Endodermal cell (in vitro differentiated cells): ENCODE measurements around the gene SLC13A5. TPM values are rescaled to one million over a fixed set of nuclear protein-coding genes. Genes with fewer than 3 reads are reported as not detected.

ENCODE experiments used
- DNase-seq: peaks from one replicate; pipeline ENCODE4 v3.0.0-alpha.2; 2017
- H3K27ac ChIP-seq: 2 replicates; pipeline ENCODE4 v1.5.1; 2013; ENCODE audit warnings: mild to moderate bottlenecking, low read depth, low read length, moderate library complexity
- H3K27me3 ChIP-seq: 2 replicates; pipeline ENCODE4 v1.6.1; 2013; ENCODE audit warnings: mild to moderate bottlenecking, low read length, moderate library complexity; ENCODE audit not compliant: insufficient read depth, control insufficient read depth, poor library complexity, severe bottlenecking
- H3K36me3 ChIP-seq: 2 replicates; pipeline ENCODE4 v1.7.0; 2013; ENCODE audit warnings: mild to moderate bottlenecking, low read length, moderate library complexity; ENCODE audit not compliant: control insufficient read depth, insufficient read depth
- H3K4me1 ChIP-seq: one replicate; pipeline ENCODE4 v1.7.0; 2013; ENCODE audit warnings: low read length; ENCODE audit not compliant: control insufficient read depth, insufficient read depth
- H3K4me3 ChIP-seq: 2 replicates; pipeline ENCODE4 v1.5.1; 2013; ENCODE audit warnings: mild to moderate bottlenecking, low read length, moderate library complexity
- H3K9ac ChIP-seq: 2 replicates; pipeline ENCODE4 v1.6.1; 2013; ENCODE audit warnings: mild to moderate bottlenecking, low read length, moderate library complexity; ENCODE audit not compliant: poor library complexity, severe bottlenecking; ENCODE audit errors: extremely low read depth
- H3K9me3 ChIP-seq: 2 replicates; pipeline ENCODE4 v1.6.1; 2013; ENCODE audit warnings: mild to moderate bottlenecking, low read length, moderate library complexity; ENCODE audit not compliant: control insufficient read depth
- H3K27ac Mint-ChIP-seq: 2 replicates; pipeline ENCODE4 v1.8.0; 2020; ENCODE audit warnings: mixed read lengths
- H3K27me3 Mint-ChIP-seq: 2 replicates; pipeline ENCODE4 v1.8.0; 2021; ENCODE audit warnings: mild to moderate bottlenecking, mixed read lengths; ENCODE audit not compliant: insufficient read depth
- H3K36me3 Mint-ChIP-seq: 2 replicates; pipeline ENCODE4 v1.8.0; 2020; ENCODE audit warnings: low read depth, mixed read lengths
- H3K4me1 Mint-ChIP-seq: 2 replicates; pipeline ENCODE4 v1.8.0; 2020; ENCODE audit warnings: mixed read lengths
- H3K4me3 Mint-ChIP-seq: 2 replicates; pipeline ENCODE4 v1.8.0; 2020; ENCODE audit warnings: mild to moderate bottlenecking, moderate library complexity, mixed read lengths
- H3K9me3 Mint-ChIP-seq: 2 replicates; pipeline ENCODE4 v1.8.0; 2020; ENCODE audit warnings: mild to moderate bottlenecking, mixed read lengths
- CTCF ChIP-seq: fragments of 200-600 bp; sonication (generic); conservative IDR thresholded peaks from 2 replicates; pipeline ENCODE4 v1.5.0; 2021; ENCODE audit warnings: antibody characterized with exemption, mild to moderate bottlenecking
- WGBS, 2 experiments: methylation state at CpG; one replicate each; pipeline versions ENCODE4 v1.1.5 to v1.1.7; 2013; ENCODE audit warnings: missing lambda C conversion rate in 2 of 2, mixed read lengths in 1 of 2; ENCODE audit not compliant: insufficient coverage in 1 of 2, insufficient read length in 1 of 2; 5-methylcytosine and 5-hydroxymethylcytosine counted together
- total RNA-seq, 2 donors: library from RNA; stranded (reverse); fragmentation: NEBNext Ultra II Directional in 1 of 2; extraction: Animal tissue kit (Norgen Biotek cat#: 25700) in 1 of 2; gene quantifications; 2 replicates in 1 of 2; 3 replicates in 1 of 2; pipeline ENCODE4 v1.2.1, GENCODE V29; 2021

SLC13A5 gene
- total RNA-seq, 2 donors from 2014 or later: 3.9 to 8.4 TPM

- Mint-ChIP-seq H3K4me1 (peaks cover 12% of the 10 kb centered on the region), H3K27ac (peak overlapping the region; percentile 99), H3K4me3 (peak overlapping the region; percentile 89), H3K36me3 (peaks cover 17% of the 10 kb centered on the region), H3K9me3 (no peaks in the 10 kb centered on the region), H3K27me3 (no peaks in the 10 kb centered on the region)
- Histone ChIP-seq H3K4me1 (peaks cover 8% of the 10 kb centered on the region), H3K36me3 (peaks cover 32% of the 10 kb centered on the region), H3K9ac (peak overlapping the region; percentile 86), H3K4me3 (peak overlapping the region; percentile 91), H3K9me3 (no peaks in the 10 kb centered on the region), H3K27ac (peak overlapping the region; percentile 88), H3K27me3 (no peaks in the 10 kb centered on the region)
- 1 to 2% methylated on average over 25 to 65 of the region's 67 CpGs for WGBS, 2 experiments
- DNase-seq: peak; percentile 80
- no peak for TF ChIP-seq CTCF
Observed at GRCh38 chr17:6639586-6640535, 73.3 kb downstream of the SLC13A5 start.

GRCh38 chr17:6639014-6639585 is 74.1 kb downstream of the SLC13A5 start:
- Histone ChIP-seq H3K4me3 (peak overlapping the region; percentile 91), H3K27me3 (no peaks in the 10 kb centered on the region), H3K9ac (peak overlapping the region; percentile 86), H3K27ac (no peak overlapping the region), H3K4me1 (peaks cover 8% of the 10 kb centered on the region), H3K9me3 (no peaks in the 10 kb centered on the region), H3K36me3 (peaks cover 32% of the 10 kb centered on the region)
- no peaks in the 10 kb centered on the region for H3K27me3 Mint-ChIP-seq
- H3K4me3 Mint-ChIP-seq: peak overlapping the region; percentile 89
- no peak for DNase-seq
- H3K4me1 Mint-ChIP-seq: peaks cover 12% of the 10 kb centered on the region
- peak overlapping the region; percentile 99 for H3K27ac Mint-ChIP-seq
- no peak for TF ChIP-seq CTCF
- 50 to 62% methylated on average over 5 to 14 of the region's 15 CpGs for WGBS, 2 experiments
- no peaks in the 10 kb centered on the region for H3K9me3 Mint-ChIP-seq
- peaks cover 20% of the 10 kb centered on the region for H3K36me3 Mint-ChIP-seq

- DNase-seq: no peak
- Mint-ChIP-seq H3K4me1 (peaks cover 12% of the 10 kb centered on the region), H3K27ac (no peak overlapping the region)
Observed at GRCh38 chr17:6638046-6638908, 74.9 kb downstream of the SLC13A5 start.

More at GRCh38 chr17:6638046-6638908, 74.9 kb downstream of the SLC13A5 start:
- peaks cover 6% of the 10 kb centered on the region for H3K9me3 ChIP-seq
- TF ChIP-seq CTCF: no peak
- H3K27ac ChIP-seq: no peak overlapping the region
- Mint-ChIP-seq H3K4me3 (peak overlapping the region; percentile 89), H3K9me3 (peaks cover 6% of the 10 kb centered on the region), H3K27me3 (no peaks in the 10 kb centered on the region), H3K36me3 (peaks cover 24% of the 10 kb centered on the region)
- peaks cover 32% of the 10 kb centered on the region for H3K36me3 ChIP-seq
- no peak overlapping the region for H3K9ac ChIP-seq
- no peaks in the 10 kb centered on the region for H3K27me3 ChIP-seq
- peaks cover 8% of the 10 kb centered on the region for H3K4me1 ChIP-seq
- WGBS, 2 experiments: 88 to 96% methylated on average over 11 to 24 of the region's 24 CpGs
- H3K4me3 ChIP-seq: no peak overlapping the region
